ELR (cell line): ENCODE results near the gene ZBTB17.
A peak's percentile ranks its signal among the peaks of the same experiment; 100 is the strongest.
"Not testable (repeated sequence)": the region's sequence is repeated elsewhere in the genome, so short reads cannot be mapped to it uniquely, and the experiment has no call there.

Experiments used
- DNase-seq: peaks from one replicate; pipeline ENCODE4 v3.0.0-alpha.2; 2015; ENCODE audit warnings: low read depth

ZBTB17 gene

DNA sequence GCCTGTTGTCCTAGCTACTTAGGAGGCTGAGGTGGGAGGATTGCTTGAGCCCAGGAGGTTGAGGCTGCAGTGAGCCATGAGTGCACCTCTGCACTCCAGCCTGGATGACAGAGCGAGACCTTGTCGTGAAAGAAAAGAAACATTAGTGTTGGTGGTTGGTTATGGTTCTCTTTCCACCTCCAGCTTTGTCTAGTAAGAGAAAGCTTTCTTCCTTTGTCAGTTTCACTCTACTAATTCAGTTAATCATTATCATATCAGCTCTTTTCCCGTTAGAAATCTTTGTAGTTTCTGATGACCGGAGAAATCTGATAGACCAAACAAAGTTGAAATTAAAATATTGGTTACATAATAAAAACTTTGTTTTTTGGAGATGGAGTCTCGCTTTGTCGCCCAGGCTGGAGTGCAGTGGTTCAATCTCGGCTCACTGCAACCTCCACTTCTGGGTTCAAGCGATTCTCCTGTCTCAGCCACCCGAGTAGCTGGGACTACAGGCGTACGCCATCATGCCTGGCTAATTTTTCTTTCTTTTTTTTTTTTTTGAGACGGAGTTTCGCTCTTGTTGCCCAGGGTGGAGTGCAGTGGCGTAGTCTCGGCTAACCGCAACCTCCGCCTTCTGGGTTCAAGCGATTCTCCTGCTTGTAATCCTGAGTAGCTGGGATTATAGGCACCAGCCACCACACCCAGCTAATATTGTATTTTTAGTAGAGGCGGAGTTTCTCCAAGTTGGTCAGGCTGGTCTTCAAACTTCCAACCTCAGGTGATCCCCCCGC is 78.9 kb downstream of the ZBTB17 start:
- not testable (repeated sequence) for DNase-seq

- DNase-seq: no peak
Observed at GRCh38 chr1:15895233-15895632, 80.7 kb downstream of the ZBTB17 start.

- peak; percentile 79 for DNase-seq
Observed at GRCh38 chr1:15892857-15893599, 82.9 kb downstream of the ZBTB17 start.
